Endodermal cell (in vitro differentiated cells): ENCODE measurements around the gene RFTN1. TPM values are rescaled to one million over a fixed set of nuclear protein-coding genes. Genes with fewer than 3 reads are reported as not detected.
A peak's percentile ranks its signal among the peaks of the same experiment; 100 is the strongest.

ENCODE experiments used
- DNase-seq: peaks from one replicate; pipeline ENCODE4 v3.0.0-alpha.2; 2017
- H3K27ac ChIP-seq: 2 replicates; pipeline ENCODE4 v1.5.1; 2013; ENCODE audit warnings: mild to moderate bottlenecking, low read depth, low read length, moderate library complexity
- H3K27me3 ChIP-seq: 2 replicates; pipeline ENCODE4 v1.6.1; 2013; ENCODE audit warnings: mild to moderate bottlenecking, low read length, moderate library complexity; ENCODE audit not compliant: insufficient read depth, control insufficient read depth, poor library complexity, severe bottlenecking
- H3K36me3 ChIP-seq: 2 replicates; pipeline ENCODE4 v1.7.0; 2013; ENCODE audit warnings: mild to moderate bottlenecking, low read length, moderate library complexity; ENCODE audit not compliant: control insufficient read depth, insufficient read depth
- H3K4me1 ChIP-seq: one replicate; pipeline ENCODE4 v1.7.0; 2013; ENCODE audit warnings: low read length; ENCODE audit not compliant: control insufficient read depth, insufficient read depth
- H3K4me3 ChIP-seq: 2 replicates; pipeline ENCODE4 v1.5.1; 2013; ENCODE audit warnings: mild to moderate bottlenecking, low read length, moderate library complexity
- H3K9ac ChIP-seq: 2 replicates; pipeline ENCODE4 v1.6.1; 2013; ENCODE audit warnings: mild to moderate bottlenecking, low read length, moderate library complexity; ENCODE audit not compliant: poor library complexity, severe bottlenecking; ENCODE audit errors: extremely low read depth
- H3K9me3 ChIP-seq: 2 replicates; pipeline ENCODE4 v1.6.1; 2013; ENCODE audit warnings: mild to moderate bottlenecking, low read length, moderate library complexity; ENCODE audit not compliant: control insufficient read depth
- H3K27ac Mint-ChIP-seq: 2 replicates; pipeline ENCODE4 v1.8.0; 2020; ENCODE audit warnings: mixed read lengths
- H3K27me3 Mint-ChIP-seq: 2 replicates; pipeline ENCODE4 v1.8.0; 2021; ENCODE audit warnings: mild to moderate bottlenecking, mixed read lengths; ENCODE audit not compliant: insufficient read depth
- H3K36me3 Mint-ChIP-seq: 2 replicates; pipeline ENCODE4 v1.8.0; 2020; ENCODE audit warnings: low read depth, mixed read lengths
- H3K4me1 Mint-ChIP-seq: 2 replicates; pipeline ENCODE4 v1.8.0; 2020; ENCODE audit warnings: mixed read lengths
- H3K4me3 Mint-ChIP-seq: 2 replicates; pipeline ENCODE4 v1.8.0; 2020; ENCODE audit warnings: mild to moderate bottlenecking, moderate library complexity, mixed read lengths
- H3K9me3 Mint-ChIP-seq: 2 replicates; pipeline ENCODE4 v1.8.0; 2020; ENCODE audit warnings: mild to moderate bottlenecking, mixed read lengths
- WGBS, 2 experiments: methylation state at CpG; one replicate each; pipeline versions ENCODE4 v1.1.5 to v1.1.7; 2013; ENCODE audit warnings: missing lambda C conversion rate in 2 of 2, mixed read lengths in 1 of 2; ENCODE audit not compliant: insufficient coverage in 1 of 2, insufficient read length in 1 of 2; 5-methylcytosine and 5-hydroxymethylcytosine counted together
- total RNA-seq, 2 donors: library from RNA; stranded (reverse); fragmentation: NEBNext Ultra II Directional in 1 of 2; extraction: Animal tissue kit (Norgen Biotek cat#: 25700) in 1 of 2; gene quantifications; 2 replicates in 1 of 2; 3 replicates in 1 of 2; pipeline ENCODE4 v1.2.1, GENCODE V29; 2021
- TF ChIP-seq, protein P1 (sequence below): fragments of 200-600 bp; sonication (generic); conservative IDR thresholded peaks from 2 replicates; pipeline ENCODE4 v1.5.0; 2021; ENCODE audit warnings: antibody characterized with exemption, mild to moderate bottlenecking

The RFTN1 gene
- total RNA-seq, 2 donors from 2014 or later = 0.80 to 1.1 TPM

GRCh38 chr3:16481546-16481897 lies 32.0 kb downstream of the RFTN1 start:
- Mint-ChIP-seq H3K27me3 (peaks cover 91% of the 10 kb centered on the region), H3K27ac (no peak overlapping the region), H3K9me3 (no peaks in the 10 kb centered on the region), H3K36me3 (no peaks in the 10 kb centered on the region), H3K4me1 (peaks cover 24% of the 10 kb centered on the region), H3K4me3 (no peak overlapping the region)
- Histone ChIP-seq H3K27ac (no peak overlapping the region), H3K36me3 (no peaks in the 10 kb centered on the region), H3K9ac (no peak overlapping the region), H3K4me3 (no peak overlapping the region), H3K4me1 (peaks cover 4% of the 10 kb centered on the region), H3K9me3 (no peaks in the 10 kb centered on the region), H3K27me3 (peaks cover 51% of the 10 kb centered on the region)
- no peak for DNase-seq
- WGBS, 2 experiments = 97 to 100% methylated on average over 3 of the region's 3 CpGs
- TF ChIP-seq, protein P1, sequence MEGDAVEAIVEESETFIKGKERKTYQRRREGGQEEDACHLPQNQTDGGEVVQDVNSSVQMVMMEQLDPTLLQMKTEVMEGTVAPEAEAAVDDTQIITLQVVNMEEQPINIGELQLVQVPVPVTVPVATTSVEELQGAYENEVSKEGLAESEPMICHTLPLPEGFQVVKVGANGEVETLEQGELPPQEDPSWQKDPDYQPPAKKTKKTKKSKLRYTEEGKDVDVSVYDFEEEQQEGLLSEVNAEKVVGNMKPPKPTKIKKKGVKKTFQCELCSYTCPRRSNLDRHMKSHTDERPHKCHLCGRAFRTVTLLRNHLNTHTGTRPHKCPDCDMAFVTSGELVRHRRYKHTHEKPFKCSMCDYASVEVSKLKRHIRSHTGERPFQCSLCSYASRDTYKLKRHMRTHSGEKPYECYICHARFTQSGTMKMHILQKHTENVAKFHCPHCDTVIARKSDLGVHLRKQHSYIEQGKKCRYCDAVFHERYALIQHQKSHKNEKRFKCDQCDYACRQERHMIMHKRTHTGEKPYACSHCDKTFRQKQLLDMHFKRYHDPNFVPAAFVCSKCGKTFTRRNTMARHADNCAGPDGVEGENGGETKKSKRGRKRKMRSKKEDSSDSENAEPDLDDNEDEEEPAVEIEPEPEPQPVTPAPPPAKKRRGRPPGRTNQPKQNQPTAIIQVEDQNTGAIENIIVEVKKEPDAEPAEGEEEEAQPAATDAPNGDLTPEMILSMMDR = no peak

- H3K9me3 ChIP-seq = no peaks in the 10 kb centered on the region
- H3K27me3 ChIP-seq = peaks cover 45% of the 10 kb centered on the region
- Mint-ChIP-seq H3K4me3 (no peak overlapping the region), H3K27me3 (peaks cover 91% of the 10 kb centered on the region), H3K4me1 (peaks cover 24% of the 10 kb centered on the region), H3K9me3 (no peaks in the 10 kb centered on the region), H3K36me3 (no peaks in the 10 kb centered on the region), H3K27ac (no peak overlapping the region)
- no peaks in the 10 kb centered on the region for H3K36me3 ChIP-seq
- TF ChIP-seq, protein P1 = no peak
- WGBS, 2 experiments = 51 to 68% methylated on average over 3 to 5 of the region's 5 CpGs
- no peak overlapping the region for H3K27ac ChIP-seq
- H3K9ac ChIP-seq = no peak overlapping the region
- H3K4me1 ChIP-seq = peaks cover 4% of the 10 kb centered on the region
- peak; percentile 61 for DNase-seq
- peak overlapping the region; percentile 4 for H3K4me3 ChIP-seq
Observed at GRCh38 chr3:16480861-16481545, 32.5 kb downstream of the RFTN1 start.

GRCh38 chr3:16478516-16478915 lies 35.0 kb downstream of the RFTN1 start:
- Histone ChIP-seq H3K4me3 (no peak overlapping the region), H3K9me3 (no peaks in the 10 kb centered on the region), H3K36me3 (no peaks in the 10 kb centered on the region), H3K9ac (no peak overlapping the region), H3K4me1 (peaks cover 16% of the 10 kb centered on the region), H3K27me3 (peaks cover 21% of the 10 kb centered on the region), H3K27ac (no peak overlapping the region)
- no peak for DNase-seq
- H3K4me1 Mint-ChIP-seq = peaks cover 32% of the 10 kb centered on the region
- TF ChIP-seq, protein P1 = no peak
- no peak overlapping the region for H3K27ac Mint-ChIP-seq
- 92 to 96% methylated on average over 2 of the region's 2 CpGs for WGBS, 2 experiments
- no peak overlapping the region for H3K4me3 Mint-ChIP-seq
- no peaks in the 10 kb centered on the region for H3K36me3 Mint-ChIP-seq
- no peaks in the 10 kb centered on the region for H3K9me3 Mint-ChIP-seq
- peaks cover 81% of the 10 kb centered on the region for H3K27me3 Mint-ChIP-seq
